Stimulated activated CD4-positive, alpha-beta T cell treated with anti-CD3 and anti-CD28 coated beads, Interleukin-2, amount 100 ng/mL, for 24 hours (primary cell): ENCODE data around the gene PATE1.

Experiments used
- DNase-seq, 2 donors: peaks; one replicate each; pipeline ENCODE4 v3.0.0-alpha.2; 2020

The PATE1 gene

GRCh38 chr11:125797641-125798040, 51.6 kb downstream of the PATE1 start:
- DNase-seq: no peak
